Measurements from ENCODE around the gene AUTS2.

The AUTS2 gene

GRCh38 chr7:70787771-70788170 is 1189.5 kb downstream of the AUTS2 start:
- no peaks in the 10 kb centered on the region for H3K9me3 ChIP-seq
- H3K4me1 ChIP-seq (ENCODE audit: control insufficient read depth in 1 of 2, insufficient read depth in 1 of 2, low read depth in 1 of 2, low read length in 1 of 2): no peaks in the 10 kb centered on the region
- no peak for TF ChIP-seq CTCF (IDR thresholded peaks at IDR 0.05)
- no peaks in the 10 kb centered on the region for H3K36me3 ChIP-seq
- H3K27ac ChIP-seq: no peak overlapping the region
- no peaks in the 10 kb centered on the region for H3K27me3 ChIP-seq
- H3K4me3 ChIP-seq (ENCODE audit: low read depth in 1 of 2, low read length in 1 of 2): no peak overlapping the region

- Histone ChIP-seq H3K4me1 (ENCODE audit: control insufficient read depth in 1 of 2, insufficient read depth in 1 of 2, low read depth in 1 of 2, low read length in 1 of 2) (no peaks in the 10 kb centered on the region), H3K27ac (no peak overlapping the region), H3K4me3 (ENCODE audit: low read depth in 1 of 2, low read length in 1 of 2) (no peak overlapping the region), H3K27me3 (no peaks in the 10 kb centered on the region), H3K9me3 (no peaks in the 10 kb centered on the region), H3K36me3 (no peaks in the 10 kb centered on the region)
- TF ChIP-seq CTCF (IDR thresholded peaks at IDR 0.05): no peak
Observed at GRCh38 chr7:70788276-70788675, 1190.0 kb downstream of the AUTS2 start.

- Histone ChIP-seq H3K27ac (no peak overlapping the region), H3K27me3 (no peaks in the 10 kb centered on the region), H3K9me3 (no peaks in the 10 kb centered on the region), H3K4me1 (ENCODE audit: control insufficient read depth in 1 of 2, insufficient read depth in 1 of 2, low read depth in 1 of 2, low read length in 1 of 2) (no peaks in the 10 kb centered on the region), H3K4me3 (ENCODE audit: low read depth in 1 of 2, low read length in 1 of 2) (no peak overlapping the region), H3K36me3 (no peaks in the 10 kb centered on the region)
- TF ChIP-seq CTCF (IDR thresholded peaks at IDR 0.05): no peak
Observed at GRCh38 chr7:70789481-70790214, 1191.4 kb downstream of the AUTS2 start.

- Histone ChIP-seq H3K9me3 (no peaks in the 10 kb centered on the region), H3K27me3 (no peaks in the 10 kb centered on the region), H3K4me3 (ENCODE audit: low read depth in 1 of 2, low read length in 1 of 2) (no peak overlapping the region), H3K36me3 (no peaks in the 10 kb centered on the region), H3K27ac (no peak overlapping the region), H3K4me1 (ENCODE audit: control insufficient read depth in 1 of 2, insufficient read depth in 1 of 2, low read depth in 1 of 2, low read length in 1 of 2) (no peaks in the 10 kb centered on the region)
- no peak for TF ChIP-seq CTCF (IDR thresholded peaks at IDR 0.05)
Observed at GRCh38 chr7:70790215-70791073, 1192.2 kb downstream of the AUTS2 start.

- Histone ChIP-seq H3K27ac (no peak overlapping the region), H3K9me3 (no peaks in the 10 kb centered on the region), H3K36me3 (no peaks in the 10 kb centered on the region), H3K27me3 (no peaks in the 10 kb centered on the region), H3K4me3 (ENCODE audit: low read depth in 1 of 2, low read length in 1 of 2) (no peak overlapping the region), H3K4me1 (ENCODE audit: control insufficient read depth in 1 of 2, insufficient read depth in 1 of 2, low read depth in 1 of 2, low read length in 1 of 2) (no peaks in the 10 kb centered on the region)
- TF ChIP-seq CTCF (IDR thresholded peaks at IDR 0.05): no peak
Observed at GRCh38 chr7:70791341-70791740, 1193.1 kb downstream of the AUTS2 start.

Data from neutrophil (primary cell).